Measurements from ENCODE around the gene VPS45. TPM values are rescaled to one million over a fixed set of nuclear protein-coding genes. Genes with fewer than 3 reads are reported as not detected.

The VPS45 gene
- total RNA-seq, 1 donor from 2014 or later: 21.2 TPM

DNA sequence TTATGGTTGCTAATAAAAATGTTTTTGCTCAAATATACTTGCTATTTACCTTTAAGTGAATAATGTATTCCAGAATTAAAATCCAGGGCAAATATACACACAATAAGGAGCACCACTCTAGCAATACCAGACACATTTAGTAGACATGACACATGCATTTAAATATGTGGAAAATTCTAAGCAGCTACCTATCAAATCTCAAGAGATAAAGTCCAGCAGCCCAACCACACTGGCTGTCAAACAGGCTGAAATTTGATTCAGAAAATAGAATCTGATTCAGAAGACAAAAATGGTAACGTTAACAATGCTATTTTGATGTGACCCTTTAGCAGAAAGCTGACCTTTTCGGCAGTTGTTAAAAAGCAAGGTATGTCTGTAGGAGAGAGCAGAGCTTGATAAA, 124.4 kb downstream of the VPS45 start:
- DNase-seq (ENCODE audit: low read depth, low spot score): no peak

DNA sequence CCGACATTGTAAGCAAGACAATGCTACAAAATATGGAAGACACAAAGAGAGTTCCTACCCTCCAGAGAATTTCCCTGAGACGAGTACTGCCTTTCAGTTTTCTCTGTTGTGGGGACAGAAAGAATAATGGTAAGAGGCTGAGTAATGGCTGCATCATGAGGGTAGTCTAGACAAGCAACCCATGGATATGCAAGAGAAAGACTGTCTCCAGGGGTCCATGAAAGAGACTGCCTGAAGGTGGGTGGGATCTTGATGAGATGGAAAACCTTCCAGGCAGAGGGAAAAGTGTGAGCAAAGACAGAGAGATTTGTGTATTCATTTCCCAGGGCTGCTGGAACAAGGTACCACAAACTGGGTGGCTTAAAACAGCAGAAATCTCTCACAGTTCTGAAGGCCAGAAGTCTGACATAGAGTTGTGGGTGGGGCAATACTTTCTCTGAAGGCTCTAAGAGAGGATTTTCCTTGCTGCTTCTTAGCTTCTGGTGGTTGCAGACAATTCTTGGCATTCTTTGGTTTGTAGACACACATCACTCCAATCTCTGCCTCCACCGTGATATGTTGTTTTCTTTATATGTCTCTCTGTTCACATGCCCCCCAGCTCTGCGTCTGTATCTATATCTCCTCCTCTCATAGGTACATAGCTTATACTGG, 126.9 kb downstream of the VPS45 start:
- DNase-seq (ENCODE audit: low read depth, low spot score): no peak

Other genes starting within 250 kb of the VPS45 start
- gene BOLA1, start 168.2 kb upstream of the VPS45 start, total RNA-seq: 9.4 and 12.0 TPM in 2 replicates
- 5.7 and 6.3 TPM in 2 replicates for gene SV2A, start 149.9 kb upstream of the VPS45 start, total RNA-seq
- 12.4 and 12.7 TPM in 2 replicates for gene SF3B4, start 140.0 kb upstream of the VPS45 start, total RNA-seq
- 3.6 and 5.7 TPM in 2 replicates for gene MTMR11, start 130.9 kb upstream of the VPS45 start, total RNA-seq
- 12.8 and 19.0 TPM in 2 replicates for gene OTUD7B, start 57.0 kb upstream of the VPS45 start, total RNA-seq
- 57.7 and 59.5 TPM in 2 replicates for gene PLEKHO1, start 82.1 kb downstream of the VPS45 start, total RNA-seq
- gene ANP32E, start 168.3 kb downstream of the VPS45 start, total RNA-seq: 34.8 and 43.5 TPM in 2 replicates
- gene CA14, start 190.0 kb downstream of the VPS45 start, total RNA-seq: not detected in 2 replicates
- 162 and 165 TPM in 2 replicates for gene APH1A, start 201.2 kb downstream of the VPS45 start, total RNA-seq
- gene C1orf54, start 205.0 kb downstream of the VPS45 start, total RNA-seq: 32.8 and 94.0 TPM in 2 replicates
- 0.86 and 0.88 TPM in 2 replicates for gene CIART, start 214.8 kb downstream of the VPS45 start, total RNA-seq
- gene MRPS21, start 226.1 kb downstream of the VPS45 start, total RNA-seq: 49.0 and 60.9 TPM in 2 replicates